SIG-M5 (cell line): ENCODE data around the gene COMMD1.
"Not testable (repeated sequence)": the region's sequence is repeated elsewhere in the genome, so short reads cannot be mapped to it uniquely, and the experiment has no call there.

Experiments
- DNase-seq: peaks from one replicate; lab custom pipeline; 2025; lab: John Stamatoyannopoulos, UW

COMMD1 gene

DNA sequence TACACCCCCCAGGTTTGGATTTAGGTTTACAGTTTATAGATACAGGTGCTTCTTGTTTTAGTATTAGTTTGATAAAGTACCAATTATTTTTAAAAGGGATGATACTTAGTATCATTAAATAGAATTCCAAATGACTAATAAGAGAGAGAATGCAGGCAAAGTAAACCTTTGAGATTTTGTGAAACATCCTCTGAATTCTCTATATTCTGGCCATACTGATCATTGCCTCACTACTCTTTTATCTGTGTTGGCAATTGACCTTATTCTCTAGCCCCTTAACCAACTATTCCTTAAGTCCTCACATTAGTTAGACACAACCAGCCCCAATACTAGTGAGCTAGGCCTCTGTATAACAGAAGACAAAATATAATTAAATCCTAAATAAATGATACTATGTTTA is 125.4 kb downstream of the COMMD1 start:
- DNase-seq = no peak

DNA sequence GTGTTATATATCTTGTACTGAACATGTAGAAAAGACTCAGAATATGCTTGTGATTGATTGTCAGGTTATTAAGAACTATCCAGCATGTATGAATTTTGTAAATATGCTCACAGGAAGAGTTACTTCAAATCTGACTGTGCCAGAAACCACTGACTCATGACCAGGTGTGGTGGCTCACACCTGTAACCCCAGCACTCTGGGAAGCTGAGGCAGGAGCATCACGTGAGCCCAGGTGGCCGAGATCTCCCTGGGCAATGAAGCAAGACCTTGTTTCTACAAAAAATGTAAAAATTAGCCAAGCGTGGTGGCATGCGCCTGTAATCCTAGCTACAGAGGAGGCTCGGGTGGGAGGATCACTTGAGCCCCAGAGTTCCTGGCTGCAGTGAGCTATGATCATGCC is 126.6 kb downstream of the COMMD1 start:
- no peak for DNase-seq

DNA sequence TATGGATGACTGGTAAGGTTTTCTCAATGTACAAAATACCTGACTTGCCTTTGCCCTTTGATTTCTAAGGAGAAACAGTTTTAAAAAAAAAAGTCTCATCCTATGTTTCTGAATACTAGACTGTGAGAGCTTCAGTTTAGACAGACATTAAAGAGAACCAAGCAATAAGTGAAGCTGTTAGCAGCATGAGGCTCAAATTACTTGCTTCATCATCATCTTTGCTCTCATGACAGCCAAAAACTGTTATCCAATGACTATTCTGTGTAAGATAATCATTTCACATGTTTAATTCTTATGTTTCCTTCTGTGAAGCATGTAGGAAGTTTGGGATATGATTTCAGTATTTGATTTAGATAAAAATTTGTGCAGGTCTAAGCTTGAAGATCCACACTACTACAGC is 129.2 kb downstream of the COMMD1 start:
- no peak for DNase-seq

DNA sequence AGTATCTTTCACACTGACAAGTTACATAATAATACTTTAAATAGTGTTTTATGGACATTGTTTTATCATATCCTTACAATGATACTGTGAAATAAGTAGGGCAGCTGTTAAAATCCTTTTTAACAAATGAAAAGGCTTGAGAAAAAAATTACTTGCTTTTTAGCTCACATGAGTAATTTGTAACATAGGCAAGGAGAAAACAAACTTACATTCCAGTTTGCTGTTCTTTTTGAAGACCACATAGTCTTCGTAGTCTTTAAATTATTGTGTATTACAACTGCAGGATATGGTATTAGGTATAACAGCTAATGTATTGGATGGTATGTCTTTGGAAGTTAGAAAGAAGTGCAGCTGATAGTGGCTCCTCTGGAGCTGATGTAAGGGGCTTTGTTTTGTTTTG is 130.8 kb downstream of the COMMD1 start:
- DNase-seq = no peak

DNA sequence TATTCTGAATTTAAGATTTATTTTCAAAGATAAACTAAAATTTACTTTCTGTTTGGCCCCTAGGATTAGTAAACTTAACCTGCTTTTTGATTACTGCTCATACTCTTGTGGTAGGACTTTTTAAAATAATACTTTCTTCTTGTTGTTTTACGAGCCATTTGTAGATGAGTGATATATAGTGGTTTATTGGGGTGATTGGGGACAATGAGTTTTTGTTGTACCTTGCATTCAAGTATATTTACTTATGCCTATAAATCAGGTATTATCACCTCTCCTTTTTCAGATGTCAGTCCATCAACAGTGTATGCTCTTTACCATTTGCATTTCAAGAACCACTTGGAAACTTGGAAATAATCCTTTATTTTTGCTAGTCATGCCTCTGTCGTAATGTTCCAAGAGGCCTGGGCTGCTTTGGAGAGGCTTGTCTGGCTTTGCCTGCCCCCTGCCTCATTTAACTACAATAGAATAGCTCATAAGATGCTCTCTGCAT is 131.3 kb downstream of the COMMD1 start:
- no peak for DNase-seq

DNA sequence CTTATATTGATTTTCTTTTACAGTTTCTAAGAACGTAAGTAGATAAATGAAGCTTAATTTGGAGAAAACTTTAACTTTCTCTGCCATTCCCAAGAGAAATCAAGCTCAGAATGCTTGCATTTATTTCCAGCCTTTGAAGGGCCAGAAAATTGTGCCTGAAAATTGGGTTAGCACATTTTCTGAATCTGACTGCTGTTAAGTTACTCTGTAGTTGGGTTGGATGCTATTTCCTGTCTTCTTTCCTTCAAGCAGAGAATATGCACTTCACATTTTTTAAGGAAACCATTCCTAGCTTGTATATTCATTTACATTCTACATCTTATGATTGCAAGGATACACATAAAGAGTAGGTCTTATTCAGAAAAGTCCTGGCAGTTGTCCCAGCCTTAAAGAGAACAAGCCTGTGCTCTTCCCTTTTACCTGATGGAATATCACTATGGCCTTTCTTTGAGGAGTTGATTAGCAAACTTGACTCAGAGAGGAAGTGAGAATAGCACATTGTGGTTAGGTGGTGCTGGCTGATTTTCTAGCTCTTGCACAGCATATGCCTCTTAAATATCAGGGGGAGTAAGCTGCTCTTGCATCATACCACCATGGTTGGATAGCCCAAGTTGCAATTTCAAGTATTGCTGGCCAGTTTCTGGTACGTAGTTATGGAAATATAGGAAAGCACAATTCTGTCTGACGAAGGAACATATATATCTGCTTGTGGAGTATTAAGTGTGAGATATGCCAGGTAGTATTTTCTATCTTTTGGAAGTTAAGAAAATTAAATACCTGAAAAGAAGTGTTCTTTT is 133.7 kb downstream of the COMMD1 start:
- peak; percentile 98 for DNase-seq

DNA sequence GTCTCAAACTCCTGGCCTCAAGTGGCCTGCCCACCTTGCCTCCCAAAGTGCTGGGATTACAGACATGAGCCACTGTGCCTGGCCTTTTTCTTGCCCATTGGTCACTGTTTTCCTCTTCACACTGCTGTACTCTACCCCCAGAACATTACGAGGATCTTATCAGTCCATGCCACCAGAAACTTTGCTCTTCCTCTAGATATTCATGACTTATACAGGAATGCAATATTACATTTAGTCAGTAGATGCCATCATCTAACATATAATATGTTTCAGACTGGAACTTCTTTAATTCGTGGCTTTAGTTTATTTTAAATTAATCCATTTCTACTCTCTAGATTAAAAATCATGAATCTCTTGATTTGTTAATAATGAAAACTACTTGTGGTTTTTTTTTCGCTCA is 135.5 kb downstream of the COMMD1 start:
- no peak for DNase-seq

DNA sequence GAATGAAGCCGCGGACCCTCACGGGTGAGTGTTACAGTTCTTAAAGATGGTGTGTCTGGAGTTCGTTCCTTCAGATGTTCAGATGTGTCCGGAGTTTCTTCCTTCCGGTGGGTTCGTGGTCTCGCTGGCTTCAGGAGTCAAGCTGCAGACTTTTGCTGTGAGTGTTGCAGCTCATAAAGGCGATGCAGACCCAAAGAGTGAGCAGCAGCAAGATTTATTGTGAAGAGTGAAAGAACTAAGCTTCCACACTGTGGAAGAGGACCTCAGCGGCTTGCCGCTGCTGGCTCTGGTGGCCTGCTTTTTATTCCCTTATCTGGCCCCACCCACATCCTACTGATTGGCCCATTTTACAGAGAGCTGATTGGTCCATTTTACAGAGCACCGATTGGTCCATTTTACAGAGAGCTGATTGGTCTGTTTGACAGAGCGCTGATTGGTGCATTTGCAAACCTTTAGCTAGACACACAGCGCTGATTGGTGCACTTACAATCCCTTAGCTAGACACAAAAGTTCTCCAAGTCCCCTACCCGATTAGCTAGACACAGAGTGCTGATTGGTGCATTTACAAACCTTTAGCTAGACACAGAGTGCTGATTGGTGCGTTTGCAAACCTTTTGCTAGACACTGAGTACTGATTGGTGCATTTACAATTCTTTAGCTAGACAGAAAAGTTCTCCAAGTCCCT is 136.4 kb downstream of the COMMD1 start:
- not testable (repeated sequence) for DNase-seq

DNA sequence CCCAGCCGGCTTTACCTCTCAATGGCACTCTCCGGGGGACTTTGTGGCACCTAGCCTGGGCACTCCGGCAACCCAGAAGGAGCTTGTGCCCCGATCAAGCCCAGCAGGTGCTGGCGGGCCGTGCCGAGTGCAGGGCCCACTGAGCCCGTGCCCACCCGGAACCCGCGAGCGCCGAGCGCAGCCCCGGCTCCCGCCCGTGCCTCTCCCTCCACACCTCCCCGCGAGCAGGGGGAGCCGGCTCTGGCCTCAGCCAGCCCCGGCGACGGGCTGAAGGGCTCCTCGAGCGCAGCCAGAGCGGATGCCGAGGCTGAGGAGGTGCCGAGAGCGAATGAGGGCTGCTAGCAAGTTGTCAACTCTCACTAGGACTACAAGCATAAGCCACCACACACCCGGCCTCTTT is 136.9 kb downstream of the COMMD1 start:
- no peak for DNase-seq

DNA sequence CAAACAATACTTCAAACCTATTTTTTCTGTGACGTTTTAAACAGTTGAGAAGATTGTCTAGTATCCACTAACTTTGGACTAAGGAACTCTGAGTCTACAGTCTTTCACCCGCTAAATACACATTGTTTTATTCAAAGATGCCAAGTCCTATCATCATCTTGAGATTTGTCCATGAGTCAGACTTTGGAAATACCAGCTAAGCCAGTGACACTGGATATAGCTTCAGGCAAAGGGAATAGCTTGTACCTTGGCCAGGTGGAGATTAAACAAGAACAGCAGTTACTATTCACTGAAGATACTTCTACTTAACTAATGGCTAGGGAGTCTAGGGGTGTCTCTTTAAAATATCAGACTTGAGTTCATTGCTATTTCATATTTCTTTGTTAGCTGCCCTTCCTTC is 137.5 kb downstream of the COMMD1 start:
- no peak for DNase-seq

DNA sequence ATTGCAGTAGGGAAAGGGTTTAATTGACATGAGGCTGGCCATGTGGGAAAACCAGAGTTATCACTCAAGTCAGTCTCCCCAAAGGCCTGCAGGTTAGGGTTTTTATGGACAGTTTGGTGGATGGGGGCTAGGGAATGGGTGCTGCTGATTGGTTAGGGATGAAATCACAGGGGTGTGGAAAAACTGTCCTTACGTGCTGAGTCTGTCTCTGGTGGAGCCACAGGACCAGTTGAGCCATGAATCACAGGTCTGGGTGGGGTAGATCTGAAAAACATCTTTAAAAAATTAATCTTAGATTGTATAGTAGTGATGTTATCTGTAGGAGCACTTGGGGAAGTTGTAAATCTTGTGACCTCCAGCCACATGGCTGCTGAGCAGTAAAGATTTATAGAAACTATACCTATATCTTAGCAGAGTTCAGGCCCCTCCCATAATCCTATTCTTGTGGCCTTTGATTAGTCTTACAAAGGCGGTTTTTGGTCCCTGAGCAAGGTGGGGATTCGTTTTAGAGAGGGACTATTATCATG is 139.6 kb downstream of the COMMD1 start:
- DNase-seq = no peak

DNA sequence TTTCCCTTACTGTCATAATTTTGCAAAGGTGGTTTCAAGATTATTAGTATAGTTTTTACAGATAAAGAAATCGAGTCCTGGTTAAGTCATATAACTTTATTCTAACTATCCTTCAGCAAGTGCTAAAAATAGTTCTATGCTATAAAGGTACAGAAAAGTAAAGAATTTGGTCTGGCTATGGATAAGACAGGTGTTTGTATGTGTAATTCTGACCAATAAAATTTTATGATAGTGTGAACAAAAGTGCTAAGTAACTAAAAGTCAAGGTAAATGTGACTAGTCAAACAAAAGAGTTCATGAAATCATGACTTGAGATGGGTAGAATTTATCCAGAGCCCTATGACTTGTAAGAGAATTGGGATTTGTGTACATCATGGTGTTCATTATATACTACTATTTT is 140.7 kb downstream of the COMMD1 start:
- no peak for DNase-seq

DNA sequence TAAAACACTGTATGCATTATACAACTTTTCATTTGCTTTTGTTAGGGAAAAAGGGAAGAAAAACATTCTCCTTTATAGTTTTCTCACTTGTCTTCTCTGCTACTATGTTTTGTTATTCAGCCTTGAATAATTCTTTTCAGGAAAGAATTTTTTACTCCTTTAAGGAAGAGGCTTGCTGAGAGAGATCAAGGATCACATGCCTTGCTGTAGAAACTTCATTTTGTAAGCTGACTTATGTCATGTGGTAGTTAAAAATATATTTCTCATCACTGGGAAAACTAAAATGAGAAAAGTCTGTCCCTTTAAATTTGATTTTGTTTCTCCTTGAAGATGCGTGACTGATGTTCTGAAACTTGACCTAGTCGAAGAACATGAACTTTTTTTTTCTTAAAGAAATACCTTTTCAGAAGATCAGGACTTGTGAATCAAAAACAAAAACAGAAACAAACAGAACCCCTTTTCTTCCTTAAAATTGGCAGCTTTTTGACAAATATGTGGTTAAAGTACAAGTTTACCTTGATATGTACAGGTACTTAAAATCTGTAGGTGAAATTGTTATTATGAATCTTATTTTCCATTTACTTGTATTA is 145.1 kb downstream of the COMMD1 start:
- no peak for DNase-seq

DNA sequence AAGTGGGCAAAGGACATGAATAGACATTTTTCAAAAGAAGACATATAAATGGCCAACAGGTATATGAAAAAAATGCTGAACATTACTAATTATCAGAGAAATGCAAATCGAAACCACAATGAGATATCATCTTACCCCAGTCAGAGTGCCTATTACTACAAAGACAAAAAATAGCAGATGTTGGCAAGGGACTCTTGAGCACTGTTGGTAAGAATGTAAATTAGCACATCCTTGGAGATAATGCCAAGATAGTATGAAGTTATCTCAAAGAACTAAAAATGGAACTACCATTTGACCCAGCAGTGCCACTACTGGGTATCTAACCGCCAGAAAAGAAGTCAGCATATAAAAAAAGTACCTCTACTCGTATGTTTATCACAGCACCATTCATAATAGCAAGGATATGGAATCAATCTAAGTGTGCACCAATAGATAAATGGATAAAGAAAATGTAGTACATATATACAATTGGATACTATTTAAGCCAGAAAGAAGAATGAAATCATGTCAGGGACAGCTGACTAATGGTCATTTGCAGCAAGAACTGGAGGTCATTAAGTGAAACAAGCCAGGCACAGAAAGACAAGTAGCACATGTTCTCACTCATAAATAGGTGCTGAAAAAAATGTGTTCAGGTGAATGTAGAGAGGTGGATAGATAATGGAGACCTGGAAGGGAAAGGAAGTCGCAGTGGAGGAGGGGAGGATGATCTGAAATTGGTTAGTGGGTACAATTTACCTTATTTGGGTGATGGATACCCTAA is 148.7 kb downstream of the COMMD1 start:
- DNase-seq = no peak

DNA sequence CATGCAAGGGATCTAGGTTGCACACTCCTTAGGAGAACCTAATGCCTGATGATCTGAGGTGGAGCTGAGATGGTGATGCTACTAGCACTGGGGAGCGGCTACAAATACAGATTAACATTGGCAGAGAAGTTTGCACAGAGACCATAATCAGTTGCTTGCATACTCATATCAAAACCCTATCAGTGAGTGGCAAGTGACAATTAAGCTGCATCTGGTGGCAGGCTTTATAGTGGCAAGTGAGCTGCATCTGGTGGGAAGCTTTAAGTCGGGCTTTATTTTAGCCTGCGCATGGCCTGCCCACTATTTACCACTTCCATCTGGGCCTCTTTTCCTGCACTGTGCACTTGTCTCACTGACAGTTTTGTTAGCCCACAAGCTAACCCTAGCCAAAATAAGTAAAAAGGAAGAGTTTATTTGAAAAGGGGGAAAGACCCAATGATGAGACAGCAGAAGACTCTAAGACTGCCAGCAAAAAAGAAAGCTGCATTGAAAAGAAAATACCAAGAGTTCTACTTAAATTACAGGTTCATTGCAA is 149.5 kb downstream of the COMMD1 start:
- DNase-seq = no peak

DNA sequence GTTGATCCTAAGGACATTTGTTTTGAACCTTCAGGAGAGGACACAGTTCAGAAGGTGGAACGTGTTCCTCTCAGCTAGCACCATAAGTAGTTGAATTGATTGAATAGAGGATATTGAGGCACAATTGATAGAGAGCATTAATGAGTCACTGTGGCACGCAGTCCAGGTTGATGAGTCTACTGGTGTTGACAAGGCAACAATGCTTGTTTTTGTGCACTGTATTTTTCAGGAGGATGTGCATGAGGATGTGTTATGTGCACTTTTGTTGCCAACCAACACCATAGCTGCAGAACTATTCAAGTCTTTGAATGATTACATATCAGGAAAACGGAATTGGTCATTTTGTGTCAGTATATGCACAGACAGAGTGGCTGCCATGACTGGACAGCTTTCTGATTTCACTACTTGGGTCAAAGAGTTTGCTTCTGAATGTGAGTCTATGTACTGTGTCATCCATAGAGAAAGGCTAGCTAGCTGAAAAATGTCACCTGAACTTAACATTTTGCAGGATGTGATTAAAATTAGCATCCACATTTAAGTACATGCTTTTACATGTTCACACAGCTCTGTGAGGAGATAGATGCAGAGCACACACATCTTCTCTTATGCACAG is 150.4 kb downstream of the COMMD1 start:
- no peak for DNase-seq

DNA sequence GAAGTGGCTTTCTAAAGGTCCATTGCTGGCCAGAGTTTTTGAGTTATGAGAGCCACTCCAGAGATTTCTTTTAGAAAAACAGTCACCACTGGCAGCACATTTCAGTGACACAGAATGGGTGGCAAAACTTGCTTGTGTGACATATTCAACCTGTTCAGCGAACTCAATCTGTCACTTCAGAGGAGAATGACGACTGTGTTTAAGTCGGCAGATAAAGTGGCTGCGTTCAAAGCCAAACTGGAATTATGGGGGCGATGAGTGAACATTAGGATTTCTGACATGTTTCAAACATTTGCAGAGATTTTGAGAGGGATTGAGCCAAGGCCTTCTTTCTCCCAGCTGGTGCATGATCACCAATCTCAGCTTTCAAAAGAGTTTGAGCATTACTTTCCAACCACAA is 150.9 kb downstream of the COMMD1 start:
- no peak for DNase-seq

DNA sequence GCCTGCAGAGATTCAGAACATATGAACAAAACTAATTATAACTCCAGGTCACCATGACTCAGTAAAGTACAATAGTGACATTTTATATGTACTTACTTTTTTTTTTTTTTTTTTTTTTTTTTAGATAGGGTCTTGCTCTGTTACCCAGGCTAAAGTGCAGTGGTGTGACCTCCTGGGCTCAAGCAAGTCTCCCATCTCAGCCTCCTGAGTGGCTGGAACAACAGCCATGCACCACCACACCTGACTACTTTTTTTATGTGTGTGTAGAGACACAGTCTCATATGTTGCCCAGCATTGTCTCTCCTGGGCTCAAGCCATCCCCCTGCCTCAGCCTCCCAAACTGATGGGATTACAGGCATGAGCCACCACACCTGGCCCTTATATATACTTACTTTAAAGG is 159.8 kb downstream of the COMMD1 start:
- DNase-seq = no peak

DNA sequence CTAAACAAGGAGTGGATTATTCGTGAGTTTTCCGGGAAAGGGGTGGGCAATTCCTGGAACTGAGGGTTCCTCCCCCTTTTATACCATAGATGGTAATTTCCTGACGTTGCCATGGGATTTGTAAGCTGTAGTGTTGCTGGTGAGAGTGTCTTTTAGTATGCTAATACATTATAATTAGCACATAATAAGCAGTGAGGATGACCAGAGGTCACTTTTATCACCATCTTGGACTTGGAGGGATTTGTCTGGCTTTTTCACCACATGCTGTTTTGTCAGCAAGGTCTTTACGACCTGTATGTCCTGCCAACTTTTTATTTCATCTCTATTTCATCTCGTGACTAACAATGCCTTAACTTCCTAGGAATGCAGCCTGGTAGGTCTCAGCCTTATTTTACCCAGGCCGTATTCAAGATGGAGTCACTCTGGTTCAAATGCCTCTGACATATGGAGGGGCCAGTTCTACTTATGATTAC is 165.7 kb downstream of the COMMD1 start:
- DNase-seq = no peak

DNA sequence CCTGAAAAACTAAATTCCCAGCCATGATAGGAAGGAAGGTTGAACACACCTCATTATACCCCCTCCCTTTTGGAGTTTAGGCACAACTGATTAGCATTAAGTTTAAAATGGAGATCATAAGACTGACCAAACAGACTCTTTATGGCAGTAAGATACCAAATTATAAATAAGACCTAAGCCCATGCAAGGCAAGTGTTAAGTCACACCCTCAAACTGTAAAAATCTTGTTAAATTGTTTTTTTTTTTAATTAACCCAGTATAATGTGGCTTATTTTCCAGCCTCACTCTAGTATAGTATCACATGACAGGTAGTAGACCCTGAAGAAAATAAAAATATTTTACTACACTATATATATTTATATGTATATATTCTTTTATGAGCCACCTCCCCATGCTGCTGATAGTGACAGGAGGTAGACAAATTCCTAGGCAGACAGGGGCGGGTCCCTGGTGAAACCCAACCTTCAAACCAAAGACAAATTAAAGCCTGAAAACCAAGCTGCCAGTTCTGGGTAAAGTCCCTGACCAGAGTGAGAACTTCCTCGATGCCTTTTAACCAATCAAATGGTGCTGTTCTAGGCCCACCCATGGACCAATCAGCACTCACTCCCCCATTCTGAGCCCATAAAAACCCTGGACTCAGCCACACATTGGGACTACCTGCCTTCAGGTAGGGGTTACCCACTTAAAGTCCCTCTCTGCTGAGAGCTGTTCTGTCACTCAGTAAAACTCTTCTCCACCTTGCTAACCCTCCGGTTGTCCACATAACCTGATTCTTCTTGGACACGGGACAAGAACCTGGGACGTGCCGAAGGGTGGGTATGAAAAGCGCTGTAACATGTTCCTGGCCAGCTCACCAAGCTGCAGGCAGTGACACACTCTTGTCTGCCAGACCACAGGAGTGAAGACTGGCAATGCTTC is 166.5 kb downstream of the COMMD1 start:
- DNase-seq = no peak
